GM11168 (cell line): ENCODE measurements around the gene AKAP7.
"Not testable (repeated sequence)": the region's sequence is repeated elsewhere in the genome, so short reads cannot be mapped to it uniquely, and the experiment has no call there.

Source experiments
- in situ Hi-C: fragments of 300-500 bp; cut with MboI; formaldehyde crosslinking; loops from one replicate; pipeline ENCODE4 v1.12.0; 2022; ENCODE audit warnings: low sequenced_read_pairs; ENCODE audit not compliant: unreplicated experiment

The AKAP7 gene

GRCh38 chr6:131227158-131227543 lies 91.9 kb downstream of the AKAP7 start:
- in situ Hi-C loops, result no loop called here

- in situ Hi-C loops, result no loop called here
These were observed 95.8 kb downstream of the AKAP7 start for GRCh38 chr6:131231103-131231502.

GRCh38 chr6:131231891-131232290 lies 96.6 kb downstream of the AKAP7 start:
- in situ Hi-C loops, result no loop called here

- in situ Hi-C loops, result no loop called here
These were observed 109.7 kb downstream of the AKAP7 start for GRCh38 chr6:131244942-131245341.

- in situ Hi-C loops, result no loop called here
These were observed 114.9 kb downstream of the AKAP7 start for GRCh38 chr6:131250122-131250521.

GRCh38 chr6:131250936-131251335 lies 115.7 kb downstream of the AKAP7 start:
- in situ Hi-C loops, result no loop called here

- in situ Hi-C loops, result no loop called here
These were observed 116.4 kb downstream of the AKAP7 start for GRCh38 chr6:131251590-131252199.

GRCh38 chr6:131255434-131255833 lies 120.2 kb downstream of the AKAP7 start:
- in situ Hi-C loops, result no loop called here

GRCh38 chr6:131255911-131256310 lies 120.6 kb downstream of the AKAP7 start:
- in situ Hi-C loops, result no loop called here

- in situ Hi-C loops, result no loop called here
These were observed 121.8 kb downstream of the AKAP7 start for GRCh38 chr6:131257104-131257503.

GRCh38 chr6:131258010-131258652 lies 122.9 kb downstream of the AKAP7 start:
- in situ Hi-C loops, result no loop called here

- in situ Hi-C loops, result no loop called here
These were observed 123.7 kb downstream of the AKAP7 start for GRCh38 chr6:131258816-131259476.

GRCh38 chr6:131260960-131261359 lies 125.7 kb downstream of the AKAP7 start:
- in situ Hi-C loops, result not testable (repeated sequence)

- in situ Hi-C loops, result no loop called here
These were observed 126.8 kb downstream of the AKAP7 start for GRCh38 chr6:131262060-131262459.

- in situ Hi-C loops, result no loop called here
These were observed 130.7 kb downstream of the AKAP7 start for GRCh38 chr6:131265939-131266338.

- in situ Hi-C loops, result no loop called here
These were observed 133.0 kb downstream of the AKAP7 start for GRCh38 chr6:131268303-131268702.

- in situ Hi-C loops, result no loop called here
These were observed 134.5 kb downstream of the AKAP7 start for GRCh38 chr6:131269565-131270391.

GRCh38 chr6:131270534-131270933 lies 135.3 kb downstream of the AKAP7 start:
- in situ Hi-C loops, result no loop called here

GRCh38 chr6:131275273-131275672 lies 140.0 kb downstream of the AKAP7 start:
- in situ Hi-C loops, result no loop called here

- in situ Hi-C loops, result no loop called here
These were observed 142.3 kb downstream of the AKAP7 start for GRCh38 chr6:131277591-131277990.
